K562 (cell line): ENCODE results near the gene ELAC1. TPM values are rescaled to one million over a fixed set of nuclear protein-coding genes. Genes with fewer than 3 reads are reported as not detected.

Experiments
- COPS2 ChIP-seq: fragments of 450-650 bp; conservative IDR thresholded peaks from 2 replicates; pipeline ENCODE4 v1.6.1; 2016; ENCODE audit warnings: mild to moderate bottlenecking, moderate library complexity
- E2F3 ChIP-seq: fragments of 250-450 bp; sonication (Bioruptor Pico); IDR thresholded peaks from 2 replicates; pipeline ENCODE4 v1.4.0; 2020; ENCODE audit warnings: mild to moderate bottlenecking
- REST ChIP-seq, 2 experiments: fragments of 450-650 bp; formaldehyde crosslinking in 1 of 2; IDR thresholded peaks; 2 replicates each; pipeline versions ENCODE4 v1.4.0 to v1.6.1; 2014 to 2020; ENCODE audit warnings: mild to moderate bottlenecking in 2 of 2, borderline replicate concordance in 1 of 2, low read depth in 1 of 2
- RNF2 ChIP-seq: sonication (generic); IDR thresholded peaks from 2 replicates; pipeline ENCODE4 v1.6.1; 2016
- TCF7L2 ChIP-seq: fragments of 150-350 bp; IDR thresholded peaks from 2 replicates; pipeline ENCODE4 v1.6.1; 2016; ENCODE audit warnings: low read depth, mild to moderate bottlenecking, low read length, moderate library complexity
- ZEB2 ChIP-seq: fragments of 450-650 bp; IDR thresholded peaks from 2 replicates; pipeline ENCODE4 v1.6.1; 2016
- ZFP1 ChIP-seq: fragments of 450-650 bp; formaldehyde crosslinking; IDR thresholded peaks from 2 replicates; pipeline ENCODE4 v1.4.0; 2020; ENCODE audit warnings: mild to moderate bottlenecking, mixed read lengths
- ZNF561 ChIP-seq: fragments of 450-650 bp; formaldehyde crosslinking; conservative IDR thresholded peaks from 2 replicates; pipeline ENCODE4 v1.4.0; 2020; ENCODE audit warnings: mild to moderate bottlenecking, moderate library complexity
- polyA plus RNA-seq, 8 experiments: library from polyadenylated mRNA; depleted of rRNA in 4 of 8; stranded (reverse) in 5 of 8; unstranded in 3 of 8; fragments of >200 nt; fragmentation: Nextera tagmentation in 2 of 8; fragmentation: Illumina TruSeq in 1 of 8; extraction: Ambion mirVana in 2 of 8; extraction: Trizol in 1 of 8; gene quantifications; 2 replicates each; pipeline versions ENCODE4 v1.2.1 to v1.2.3, GENCODE V29; 2011 to 2014; ENCODE audit warnings: inconsistent platforms in 1 of 8, missing spikeins in 1 of 8
- total RNA-seq, 7 experiments: library from RNA; depleted of rRNA in 6 of 7; stranded (reverse); fragments of >200 nt in 6 of 7; fragmentation: Illumina TruSeq in 2 of 7; extraction: Trizol in 2 of 7; gene quantifications; 2 replicates each; pipeline versions ENCODE4 v1.2.1 to v1.2.3, GENCODE V29; 2011 to 2021; ENCODE audit warnings: low replicate concordance in 1 of 7
- TF ChIP-seq, protein P1 (sequence below), 2 experiments: fragments of 450-650 bp in 1 of 2; sonication (generic) in 1 of 2; formaldehyde crosslinking in 1 of 2; IDR thresholded peaks in 1 of 2; conservative IDR thresholded peaks in 1 of 2; 2 replicates each; pipeline versions ENCODE4 v1.6.1 to v1.8.1; 2016 to 2023; ENCODE audit warnings: mild to moderate bottlenecking in 2 of 2, moderate library complexity in 2 of 2, inconsistent platforms in 1 of 2, missing genetic modification reagents in 1 of 2
- TF ChIP-seq, protein P2 (sequence below): sonication (generic); formaldehyde crosslinking; IDR thresholded peaks from 2 replicates; pipeline ENCODE4 v1.8.1; 2023; ENCODE audit warnings: missing genetic modification reagents, mild to moderate bottlenecking, borderline replicate concordance
- TF ChIP-seq, protein P3 (sequence below): fragments of 450-650 bp; IDR thresholded peaks from 2 replicates; pipeline ENCODE4 v1.6.1; 2016; ENCODE audit warnings: borderline replicate concordance

The ELAC1 gene
- total and polyA plus RNA-seq, 9 of the 15 experiments (the other 6 are each of a cell fraction or from before 2014, with no cell fraction given), result 3.7 to 7.7 (median 4.9) TPM

DNA sequence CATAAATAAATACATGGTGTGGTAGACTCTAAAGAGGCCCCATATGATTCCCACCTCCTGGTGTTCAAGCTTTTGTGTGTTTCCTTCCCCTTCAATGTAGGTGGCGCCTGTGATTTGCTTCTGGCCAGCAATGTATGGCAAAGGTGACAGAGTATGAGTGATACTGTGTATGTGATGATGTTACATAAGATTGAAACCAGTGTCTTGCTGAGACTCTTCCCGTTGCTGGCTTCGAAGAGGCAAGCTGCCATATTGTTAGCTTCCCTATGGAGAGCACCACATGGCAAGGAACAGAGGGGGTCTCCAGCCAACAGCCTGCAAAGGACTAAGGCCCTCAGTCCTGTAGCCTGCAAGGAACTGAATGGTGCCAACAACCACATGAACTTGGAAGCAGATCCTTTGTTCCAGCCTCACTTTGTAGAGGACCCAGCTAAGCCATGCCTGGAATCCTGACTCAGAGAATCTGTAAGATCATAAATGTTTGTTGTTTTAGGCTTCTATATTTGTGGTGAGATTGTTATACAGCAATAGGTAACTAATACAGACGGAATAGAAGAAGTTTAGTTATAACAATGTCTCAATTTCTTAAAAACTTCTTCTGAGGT, 60.5 kb downstream of the ELAC1 start (continued):
- TF ChIP-seq REST (IDR thresholded peaks at IDR 0.05; ENCODE audit: borderline replicate concordance) (peak; percentile 17; the same call in 1 of the 2 replicates), REST (CRISPR knock-in tag; IDR thresholded peaks at IDR 0.05; ENCODE audit: low read depth) (no peak), ZNF561 (CRISPR knock-in tag) (no peak), ZFP1 (CRISPR knock-in tag) (no peak), TCF7L2 (no peak), RNF2 (no peak), E2F3 (CRISPR knock-in tag) (no peak), COPS2 (no peak), ZEB2 (no peak)
- TF ChIP-seq, protein P1, sequence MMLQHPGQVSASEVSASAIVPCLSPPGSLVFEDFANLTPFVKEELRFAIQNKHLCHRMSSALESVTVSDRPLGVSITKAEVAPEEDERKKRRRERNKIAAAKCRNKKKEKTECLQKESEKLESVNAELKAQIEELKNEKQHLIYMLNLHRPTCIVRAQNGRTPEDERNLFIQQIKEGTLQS (IDR thresholded peaks at IDR 0.05), result 0 out of 2 replicates have a peak, but pooled peaks have one; percentile 8
- TF ChIP-seq, protein P1 (CRISPR knock-in tag; conservative IDR thresholded peaks at IDR 0.05), result no peak
- TF ChIP-seq, protein P2, sequence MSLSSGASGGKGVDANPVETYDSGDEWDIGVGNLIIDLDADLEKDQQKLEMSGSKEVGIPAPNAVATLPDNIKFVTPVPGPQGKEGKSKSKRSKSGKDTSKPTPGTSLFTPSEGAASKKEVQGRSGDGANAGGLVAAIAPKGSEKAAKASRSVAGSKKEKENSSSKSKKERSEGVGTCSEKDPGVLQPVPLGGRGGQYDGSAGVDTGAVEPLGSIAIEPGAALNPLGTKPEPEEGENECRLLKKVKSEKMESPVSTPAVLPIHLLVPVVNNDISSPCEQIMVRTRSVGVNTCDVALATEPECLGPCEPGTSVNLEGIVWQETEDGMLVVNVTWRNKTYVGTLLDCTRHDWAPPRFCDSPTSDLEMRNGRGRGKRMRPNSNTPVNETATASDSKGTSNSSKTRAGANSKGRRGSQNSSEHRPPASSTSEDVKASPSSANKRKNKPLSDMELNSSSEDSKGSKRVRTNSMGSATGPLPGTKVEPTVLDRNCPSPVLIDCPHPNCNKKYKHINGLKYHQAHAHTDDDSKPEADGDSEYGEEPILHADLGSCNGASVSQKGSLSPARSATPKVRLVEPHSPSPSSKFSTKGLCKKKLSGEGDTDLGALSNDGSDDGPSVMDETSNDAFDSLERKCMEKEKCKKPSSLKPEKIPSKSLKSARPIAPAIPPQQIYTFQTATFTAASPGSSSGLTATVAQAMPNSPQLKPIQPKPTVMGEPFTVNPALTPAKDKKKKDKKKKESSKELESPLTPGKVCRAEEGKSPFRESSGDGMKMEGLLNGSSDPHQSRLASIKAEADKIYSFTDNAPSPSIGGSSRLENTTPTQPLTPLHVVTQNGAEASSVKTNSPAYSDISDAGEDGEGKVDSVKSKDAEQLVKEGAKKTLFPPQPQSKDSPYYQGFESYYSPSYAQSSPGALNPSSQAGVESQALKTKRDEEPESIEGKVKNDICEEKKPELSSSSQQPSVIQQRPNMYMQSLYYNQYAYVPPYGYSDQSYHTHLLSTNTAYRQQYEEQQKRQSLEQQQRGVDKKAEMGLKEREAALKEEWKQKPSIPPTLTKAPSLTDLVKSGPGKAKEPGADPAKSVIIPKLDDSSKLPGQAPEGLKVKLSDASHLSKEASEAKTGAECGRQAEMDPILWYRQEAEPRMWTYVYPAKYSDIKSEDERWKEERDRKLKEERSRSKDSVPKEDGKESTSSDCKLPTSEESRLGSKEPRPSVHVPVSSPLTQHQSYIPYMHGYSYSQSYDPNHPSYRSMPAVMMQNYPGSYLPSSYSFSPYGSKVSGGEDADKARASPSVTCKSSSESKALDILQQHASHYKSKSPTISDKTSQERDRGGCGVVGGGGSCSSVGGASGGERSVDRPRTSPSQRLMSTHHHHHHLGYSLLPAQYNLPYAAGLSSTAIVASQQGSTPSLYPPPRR (CRISPR knock-in tag), result no peak
- TF ChIP-seq, protein P3, sequence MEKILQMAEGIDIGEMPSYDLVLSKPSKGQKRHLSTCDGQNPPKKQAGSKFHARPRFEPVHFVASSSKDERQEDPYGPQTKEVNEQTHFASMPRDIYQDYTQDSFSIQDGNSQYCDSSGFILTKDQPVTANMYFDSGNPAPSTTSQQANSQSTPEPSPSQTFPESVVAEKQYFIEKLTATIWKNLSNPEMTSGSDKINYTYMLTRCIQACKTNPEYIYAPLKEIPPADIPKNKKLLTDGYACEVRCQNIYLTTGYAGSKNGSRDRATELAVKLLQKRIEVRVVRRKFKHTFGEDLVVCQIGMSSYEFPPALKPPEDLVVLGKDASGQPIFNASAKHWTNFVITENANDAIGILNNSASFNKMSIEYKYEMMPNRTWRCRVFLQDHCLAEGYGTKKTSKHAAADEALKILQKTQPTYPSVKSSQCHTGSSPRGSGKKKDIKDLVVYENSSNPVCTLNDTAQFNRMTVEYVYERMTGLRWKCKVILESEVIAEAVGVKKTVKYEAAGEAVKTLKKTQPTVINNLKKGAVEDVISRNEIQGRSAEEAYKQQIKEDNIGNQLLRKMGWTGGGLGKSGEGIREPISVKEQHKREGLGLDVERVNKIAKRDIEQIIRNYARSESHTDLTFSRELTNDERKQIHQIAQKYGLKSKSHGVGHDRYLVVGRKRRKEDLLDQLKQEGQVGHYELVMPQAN, result no peak
